Adrenal gland (tissue), 5 donors: ENCODE measurements around the gene TMEM135.
"Not testable (repeated sequence)": the region's sequence is repeated elsewhere in the genome, so short reads cannot be mapped to it uniquely, and the experiment has no call there.

Source experiments
- POLR2A ChIP-seq, 2 donors: fragments of 450-650 bp; IDR thresholded peaks; one replicate each; pipeline ENCODE4 v1.6.1; 2017; ENCODE audit warnings: antibody characterized with exemption in 2 of 2, mild to moderate bottlenecking in 2 of 2, moderate library complexity in 1 of 2
- TF ChIP-seq, protein P1 (sequence below), 6 experiments: fragments of 450-650 bp in 4 of 6; fragments of 200-600 bp in 2 of 6; sonication (generic) in 1 of 6; IDR thresholded peaks; 1 replicate in 5 of 6; 2 replicates in 1 of 6; pipeline versions ENCODE4 v1.5.1 to v1.8.0; 2016 to 2021; ENCODE audit warnings: antibody characterized with exemption in 6 of 6, mild to moderate bottlenecking in 2 of 6, moderate library complexity in 1 of 6
- donor health status: DM: no; HTN: no; CAD: no.

DNA sequence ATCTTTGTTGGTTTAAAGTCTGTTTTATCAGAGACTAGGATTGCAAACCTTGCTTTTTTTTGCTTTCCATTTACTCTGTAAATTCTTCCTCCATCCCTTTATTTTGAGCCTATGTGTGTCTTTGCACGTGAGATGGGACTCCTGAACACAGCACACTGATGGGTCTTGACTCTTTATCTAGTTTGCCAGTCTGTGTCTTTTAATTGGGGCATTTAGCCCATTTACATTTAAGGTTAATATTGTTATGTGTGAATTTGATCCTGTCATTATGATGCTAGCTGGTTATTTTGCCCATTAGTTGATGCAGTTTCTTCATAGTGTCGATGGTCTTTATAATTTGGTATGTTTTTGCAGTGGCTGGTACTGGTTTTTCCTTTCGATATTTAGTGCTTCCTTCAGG, 131.3 kb downstream of the TMEM135 start:
- TF ChIP-seq, protein P1, sequence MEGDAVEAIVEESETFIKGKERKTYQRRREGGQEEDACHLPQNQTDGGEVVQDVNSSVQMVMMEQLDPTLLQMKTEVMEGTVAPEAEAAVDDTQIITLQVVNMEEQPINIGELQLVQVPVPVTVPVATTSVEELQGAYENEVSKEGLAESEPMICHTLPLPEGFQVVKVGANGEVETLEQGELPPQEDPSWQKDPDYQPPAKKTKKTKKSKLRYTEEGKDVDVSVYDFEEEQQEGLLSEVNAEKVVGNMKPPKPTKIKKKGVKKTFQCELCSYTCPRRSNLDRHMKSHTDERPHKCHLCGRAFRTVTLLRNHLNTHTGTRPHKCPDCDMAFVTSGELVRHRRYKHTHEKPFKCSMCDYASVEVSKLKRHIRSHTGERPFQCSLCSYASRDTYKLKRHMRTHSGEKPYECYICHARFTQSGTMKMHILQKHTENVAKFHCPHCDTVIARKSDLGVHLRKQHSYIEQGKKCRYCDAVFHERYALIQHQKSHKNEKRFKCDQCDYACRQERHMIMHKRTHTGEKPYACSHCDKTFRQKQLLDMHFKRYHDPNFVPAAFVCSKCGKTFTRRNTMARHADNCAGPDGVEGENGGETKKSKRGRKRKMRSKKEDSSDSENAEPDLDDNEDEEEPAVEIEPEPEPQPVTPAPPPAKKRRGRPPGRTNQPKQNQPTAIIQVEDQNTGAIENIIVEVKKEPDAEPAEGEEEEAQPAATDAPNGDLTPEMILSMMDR (IDR thresholded peaks at IDR 0.05): not testable (repeated sequence)
- TF ChIP-seq POLR2A (IDR thresholded peaks at IDR 0.05): not testable (repeated sequence)
